Endothelial cell of umbilical vein (primary cell): ENCODE data around the gene MAP2K1. TPM values are rescaled to one million over a fixed set of nuclear protein-coding genes. Genes with fewer than 3 reads are reported as not detected.

ENCODE experiments used
- BruUV-seq: library from RNA; stranded (reverse); fragments of 400-500 nt; replicated peaks from 2 replicates; lab custom pipeline; 2021; lab: Mats Ljungman, UMichigan
- CTCF ChIA-PET: fragments of 300-600, 350-600 bp; sonication (Branson Sonifier 250); formaldehyde crosslinking; loops from one replicate; lab custom pipeline; 2021; ENCODE audit warnings: antibody characterized with exemption, inconsistent platforms; lab: Charles Lee
- POLR2A ChIA-PET: fragments of 300-600, 350-600 bp; sonication (Branson Sonifier 250); formaldehyde crosslinking; loops from one replicate; lab custom pipeline; 2021; ENCODE audit warnings: antibody characterized with exemption, inconsistent platforms; lab: Charles Lee
- DNase-seq: peaks from one replicate; pipeline ENCODE4 v3.0.0-alpha.2; 2011; ENCODE audit warnings: low read depth, low spot score
- FAIRE-seq: peaks from 2 replicates; lab custom pipeline; 2011; peaks lifted over from hg19 to GRCh38; lab: Jason Lieb, UNC
- H2AFZ ChIP-seq: 2 replicates; pipeline ENCODE4 v1.6.0; 2012; ENCODE audit warnings: low read depth, low read length, control low read depth, inconsistent platforms
- H3K27ac ChIP-seq: 2 replicates; pipeline ENCODE4 v1.5.1; 2011; ENCODE audit warnings: low read depth, mild to moderate bottlenecking, control low read depth, low read length, moderate library complexity; ENCODE audit not compliant: insufficient read depth
- H3K27me3 ChIP-seq, 2 experiments: 2 replicates each; pipeline versions ENCODE4 v1.6.0 to v1.6.1; 2011; ENCODE audit warnings: low read length in 2 of 2, mixed read lengths in 1 of 2; ENCODE audit not compliant: control insufficient read depth in 2 of 2, insufficient read depth in 2 of 2
- H3K36me3 ChIP-seq, 2 experiments: 2 replicates in 1 of 2; 3 replicates in 1 of 2; pipeline ENCODE4 v1.5.1; 2011; ENCODE audit warnings: low read length in 2 of 2, mild to moderate bottlenecking in 1 of 2, moderate library complexity in 1 of 2; ENCODE audit not compliant: control insufficient read depth in 2 of 2, insufficient read depth in 2 of 2; ENCODE audit errors: extremely low read depth in 1 of 2
- H3K4me1 ChIP-seq: 3 replicates; pipeline ENCODE4 v1.5.1; 2011; ENCODE audit warnings: mild to moderate bottlenecking, low read length; ENCODE audit not compliant: control insufficient read depth, insufficient read depth; ENCODE audit errors: extremely low read depth
- H3K4me2 ChIP-seq: 2 replicates; pipeline ENCODE4 v1.6.1; 2011; ENCODE audit warnings: low read length, control low read depth, mixed read lengths; ENCODE audit not compliant: insufficient read depth
- H3K4me3 ChIP-seq, 3 experiments: fragments of 200-600 bp in 1 of 3; sonication (generic), shearing (Covaris generic) in 1 of 3; replicated peaks in 1 of 3; 2 replicates each; pipeline ENCODE4 v1.5.1; 2011 to 2016; ENCODE audit warnings: control low read depth in 3 of 3, low read length in 3 of 3, mild to moderate bottlenecking in 2 of 3, inconsistent platforms in 1 of 3, low read depth in 1 of 3, moderate library complexity in 1 of 3; ENCODE audit not compliant: insufficient read depth in 1 of 3
- H3K79me2 ChIP-seq: 2 replicates; pipeline ENCODE4 v1.6.0; 2012; ENCODE audit warnings: low read length, inconsistent platforms; ENCODE audit not compliant: control insufficient read depth, insufficient read depth
- H3K9ac ChIP-seq: replicated peaks from 2 replicates; pipeline ENCODE3; 2011; ENCODE audit warnings: low read length, control low read depth; ENCODE audit not compliant: insufficient read depth; ENCODE audit errors: extremely low read depth
- H3K9me1 ChIP-seq: replicated peaks from 3 replicates; pipeline ENCODE4 v1.6.0; 2011; ENCODE audit warnings: mild to moderate bottlenecking, low read length; ENCODE audit not compliant: control insufficient read depth, insufficient read depth; ENCODE audit errors: extremely low read depth
- H3K9me3 ChIP-seq: replicated peaks from 2 replicates; pipeline ENCODE4 v1.5.1; 2012; ENCODE audit warnings: low read length, inconsistent platforms; ENCODE audit not compliant: control insufficient read depth, insufficient read depth
- H4K20me1 ChIP-seq: replicated peaks from 2 replicates; pipeline ENCODE3; 2011; ENCODE audit warnings: mild to moderate bottlenecking, low read length; ENCODE audit not compliant: control insufficient read depth, insufficient read depth; ENCODE audit errors: extremely low read depth
- CTCF ChIP-seq, 2 donors: IDR thresholded peaks; 1 replicate in 1 of 2; 2 replicates in 1 of 2; pipeline ENCODE4 v1.5.1; 2011; ENCODE audit warnings: low read length in 2 of 2, mild to moderate bottlenecking in 2 of 2, moderate library complexity in 2 of 2, control low read depth in 1 of 2, inconsistent platforms in 1 of 2, low read depth in 1 of 2; ENCODE audit not compliant: insufficient read depth in 1 of 2; ENCODE audit errors: extremely low read depth in 1 of 2
- EZH2 ChIP-seq: IDR thresholded peaks from 2 replicates; pipeline ENCODE4 v1.6.1; 2012; ENCODE audit warnings: borderline replicate concordance, low read depth, mild to moderate bottlenecking, moderate library complexity, low read length, inconsistent platforms; ENCODE audit not compliant: severe bottlenecking
- FOS ChIP-seq: IDR thresholded peaks from 2 replicates; pipeline ENCODE4 v1.6.1; 2011; ENCODE audit warnings: mild to moderate bottlenecking, low read length, moderate library complexity, borderline replicate concordance; ENCODE audit not compliant: insufficient read depth
- GATA2 ChIP-seq: IDR thresholded peaks from 2 replicates; pipeline ENCODE4 v1.7.0; 2011; ENCODE audit warnings: low read depth, mild to moderate bottlenecking, moderate library complexity, mixed read lengths, low read length; ENCODE audit not compliant: insufficient read length, insufficient read depth
- JUN ChIP-seq: IDR thresholded peaks from 2 replicates; pipeline ENCODE4 v1.6.1; 2011; ENCODE audit warnings: borderline replicate concordance, low read depth; ENCODE audit not compliant: insufficient read length, insufficient read depth
- MAX ChIP-seq: IDR thresholded peaks from 2 replicates; pipeline ENCODE4 v1.6.1; 2011; ENCODE audit not compliant: insufficient read depth, insufficient read length
- MYC ChIP-seq: IDR thresholded peaks from one replicate; pipeline ENCODE4 v1.6.1; 2011; ENCODE audit warnings: mild to moderate bottlenecking, low read depth, low read length
- POLR2A ChIP-seq: IDR thresholded peaks from 2 replicates; pipeline ENCODE4 v1.6.1; 2012; ENCODE audit warnings: low read depth, mild to moderate bottlenecking, control low read depth, low read length
- POLR2AphosphoS5 ChIP-seq: IDR thresholded peaks from 2 replicates; pipeline ENCODE4 v1.6.1; 2012; ENCODE audit warnings: low read depth, mild to moderate bottlenecking, control low read depth, low read length, moderate library complexity; ENCODE audit not compliant: insufficient read depth
- dilution Hi-C: fragments of 300-500 bp; cut with MboI; formaldehyde crosslinking; loops from one replicate; pipeline ENCODE4 v1.15.0; 2019; ENCODE audit warnings: low sequenced_read_pairs; ENCODE audit not compliant: extremely low pct_ligation_motif_present
- intact Hi-C: fragments of 100-400 bp; cut with micrococcal nuclease; formaldehyde crosslinking; loops from one replicate; pipeline ENCODE4 v1.10.0; 2022
- polyA plus RNA-seq, 4 experiments: library from polyadenylated mRNA; depleted of rRNA in 3 of 4; stranded (reverse) in 3 of 4; unstranded in 1 of 4; fragments of >200 nt; gene quantifications; 2 replicates each; pipeline versions ENCODE4 v1.2.1 to v1.2.3, GENCODE V29; 2011 to 2012; ENCODE audit warnings: missing spikeins in 1 of 4
- total RNA-seq: library from RNA; stranded (reverse); gene quantifications from 2 replicates; pipeline ENCODE4 v1.2.3, GENCODE V29; 2021

The MAP2K1 gene
- total and polyA plus RNA-seq, 2 donors (not counting 3 experiments of a cell fraction or from before 2014, with no cell fraction given): 30.9 to 45.1 TPM

- ChIA-PET CTCF (interaction anchor here (1.4 to 5.3 kb wide), 2 partner anchors 12 to 15 kb away, joined by 5 to 51 read pairs; no protein-coding TSS in a partner anchor), POLR2A (no interaction called here)
- Histone ChIP-seq H3K4me1 (peaks cover 31% of the 10 kb centered on the region), H4K20me1 (peaks cover 4% of the 10 kb centered on the region), H3K36me3 (no peaks in the 10 kb centered on the region), H2AFZ (no peak overlapping the region), H3K9me1 (no peaks in the 10 kb centered on the region), H3K9ac (no peak overlapping the region), H3K4me3 (no peak overlapping the region), H3K27ac (no peak overlapping the region), H3K27me3 (no peaks in the 10 kb centered on the region), H3K79me2 (peaks cover 75% of the 10 kb centered on the region), H3K4me2 (peak overlapping the region; percentile 26), H3K9me3 (no peaks in the 10 kb centered on the region)
- BruUV-seq: no TSS peak
- dilution Hi-C loops (no loop called here), intact Hi-C loops (no loop called here)
- FAIRE-seq: no peak
- no peak for TF ChIP-seq FOS
- no peak for TF ChIP-seq POLR2AphosphoS5
- no peak for TF ChIP-seq CTCF (IDR thresholded peaks at IDR 0.05; ENCODE audit: extremely low read depth in 1 of 2, insufficient read depth in 1 of 2, low read depth in 1 of 2, low read length in 2 of 2)
- no peak for TF ChIP-seq MYC
- no peak for TF ChIP-seq JUN
- no peak for TF ChIP-seq MAX
- no peak for TF ChIP-seq POLR2A
- TF ChIP-seq GATA2: no peak
- no peak for TF ChIP-seq EZH2
- no peak for DNase-seq
These were observed 2.6 kb downstream of the MAP2K1 start for GRCh38 chr15:66389098-66389858.
